ENCODE results near the gene ATF6.

The ATF6 gene

GRCh38 chr1:161731981-161732718 lies 34.0 kb upstream of the ATF6 start:
- Histone ChIP-seq H3K4me2 (ENCODE audit: insufficient read depth, low read length, poor library complexity, severe bottlenecking) (no peak overlapping the region), H2BK15ac (ENCODE audit: low read length) (no peak overlapping the region), H2BK12ac (ENCODE audit: low read length) (no peak overlapping the region), H2BK5ac (ENCODE audit: low read length) (no peak overlapping the region), H4K8ac (ENCODE audit: low read depth, low read length) (no peak overlapping the region), H3K14ac (ENCODE audit: low read length) (no peak overlapping the region), H3K4me1 (ENCODE audit: control insufficient read depth in 2 of 2, insufficient read depth in 1 of 2, low read depth in 1 of 2, low read length in 2 of 2) (no peaks in the 10 kb centered on the region), H3K9ac (ENCODE audit: low read depth, low read length, poor library complexity) (no peak overlapping the region), H4K91ac (ENCODE audit: low read depth, low read length, poor library complexity) (no peak overlapping the region), H3K23ac (ENCODE audit: low read depth, low read length, poor library complexity) (no peak overlapping the region), H3K27ac (replicated peaks; ENCODE audit: low read length) (no peak overlapping the region), H2BK120ac (ENCODE audit: low read depth, low read length) (no peak overlapping the region), H3K79me1 (ENCODE audit: low read depth, low read length) (no peaks in the 10 kb centered on the region), H3K36me3 (replicated peaks in 1 of 2; ENCODE audit: control insufficient read depth in 2 of 2, insufficient read depth in 2 of 2, low read length in 2 of 2) (no peaks in the 10 kb centered on the region), H2AK5ac (ENCODE audit: low read depth, low read length) (no peak overlapping the region), H3K4ac (ENCODE audit: low read length) (no peak overlapping the region), H3K4me3 (ENCODE audit: low read length in 2 of 2) (no peak overlapping the region), H3K27me3 (ENCODE audit: control insufficient read depth in 3 of 3, insufficient read depth in 3 of 3, low read depth in 1 of 3, low read length in 3 of 3) (peaks cover 0 to 69% (median 0%) of the 10 kb centered on the region in 3 experiments), H2AFZ (ENCODE audit: low read length) (no peak overlapping the region), H3K9me3 (replicated peaks in 1 of 2; ENCODE audit: control insufficient read depth in 2 of 2, insufficient read depth in 1 of 2, low read depth in 1 of 2, low read length in 2 of 2) (no peaks in the 10 kb centered on the region), H3K18ac (ENCODE audit: low read length) (no peak overlapping the region)
- no CpG with 5 or more reads among the region's 5 CpGs for WGBS, 2 donors (ENCODE audit: extremely low coverage in 2 of 2, insufficient read length in 2 of 2, insufficient replicate concordance in 1 of 2)
- no peak for DNase-seq (ENCODE audit: low spot score)

- no peak overlapping the region for H3K4me2 ChIP-seq (ENCODE audit: insufficient read depth, low read length, poor library complexity, severe bottlenecking)
- no CpG with 5 or more reads among the region's 1 CpG for WGBS, 2 donors (ENCODE audit: extremely low coverage in 2 of 2, insufficient read length in 2 of 2, insufficient replicate concordance in 1 of 2)
- H4K91ac ChIP-seq (ENCODE audit: low read depth, low read length, poor library complexity): no peak overlapping the region
- no peak overlapping the region for H3K4ac ChIP-seq (ENCODE audit: low read length)
- H2BK5ac ChIP-seq (ENCODE audit: low read length): no peak overlapping the region
- H4K8ac ChIP-seq (ENCODE audit: low read depth, low read length): no peak overlapping the region
- H3K27ac ChIP-seq (replicated peaks; ENCODE audit: low read length): no peak overlapping the region
- no peak overlapping the region for H3K9ac ChIP-seq (ENCODE audit: low read depth, low read length, poor library complexity)
- DNase-seq (ENCODE audit: low spot score): no peak
- no peak overlapping the region for H2BK15ac ChIP-seq (ENCODE audit: low read length)
- H3K18ac ChIP-seq (ENCODE audit: low read length): no peak overlapping the region
- H3K23ac ChIP-seq (ENCODE audit: low read depth, low read length, poor library complexity): no peak overlapping the region
- no peaks in the 10 kb centered on the region for H3K9me3 ChIP-seq (replicated peaks in 1 of 2; ENCODE audit: control insufficient read depth in 2 of 2, insufficient read depth in 1 of 2, low read depth in 1 of 2, low read length in 2 of 2)
- H3K4me1 ChIP-seq (ENCODE audit: control insufficient read depth in 2 of 2, insufficient read depth in 1 of 2, low read depth in 1 of 2, low read length in 2 of 2): no peaks in the 10 kb centered on the region
- no peak overlapping the region for H2BK12ac ChIP-seq (ENCODE audit: low read length)
- no peak overlapping the region for H2AFZ ChIP-seq (ENCODE audit: low read length)
- H2AK5ac ChIP-seq (ENCODE audit: low read depth, low read length): no peak overlapping the region
- H3K14ac ChIP-seq (ENCODE audit: low read length): no peak overlapping the region
- H3K36me3 ChIP-seq (replicated peaks in 1 of 2; ENCODE audit: control insufficient read depth in 2 of 2, insufficient read depth in 2 of 2, low read length in 2 of 2): no peaks in the 10 kb centered on the region
- peaks cover 0 to 77% (median 0%) of the 10 kb centered on the region in 3 experiments for H3K27me3 ChIP-seq (ENCODE audit: control insufficient read depth in 3 of 3, insufficient read depth in 3 of 3, low read depth in 1 of 3, low read length in 3 of 3)
- H3K4me3 ChIP-seq (ENCODE audit: low read length in 2 of 2): no peak overlapping the region
- H3K79me1 ChIP-seq (ENCODE audit: low read depth, low read length): no peaks in the 10 kb centered on the region
- no peak overlapping the region for H2BK120ac ChIP-seq (ENCODE audit: low read depth, low read length)
Observed at GRCh38 chr1:161733526-161733925, 32.6 kb upstream of the ATF6 start.

- no peaks in the 10 kb centered on the region for H3K79me1 ChIP-seq (ENCODE audit: low read depth, low read length)
- WGBS, 2 donors (ENCODE audit: extremely low coverage in 2 of 2, insufficient read length in 2 of 2, insufficient replicate concordance in 1 of 2): no CpG with 5 or more reads among the region's 3 CpGs
- no peak overlapping the region for H3K4ac ChIP-seq (ENCODE audit: low read length)
- no peaks in the 10 kb centered on the region for H3K4me1 ChIP-seq (ENCODE audit: control insufficient read depth in 2 of 2, insufficient read depth in 1 of 2, low read depth in 1 of 2, low read length in 2 of 2)
- H3K23ac ChIP-seq (ENCODE audit: low read depth, low read length, poor library complexity): no peak overlapping the region
- no peak overlapping the region for H3K4me3 ChIP-seq (ENCODE audit: low read length in 2 of 2)
- no peaks in the 10 kb centered on the region for H3K36me3 ChIP-seq (replicated peaks in 1 of 2; ENCODE audit: control insufficient read depth in 2 of 2, insufficient read depth in 2 of 2, low read length in 2 of 2)
- no peak overlapping the region for H3K4me2 ChIP-seq (ENCODE audit: insufficient read depth, low read length, poor library complexity, severe bottlenecking)
- H3K27me3 ChIP-seq (ENCODE audit: control insufficient read depth in 3 of 3, insufficient read depth in 3 of 3, low read depth in 1 of 3, low read length in 3 of 3): peaks cover 0 to 78% (median 0%) of the 10 kb centered on the region in 3 experiments
- no peak overlapping the region for H2AFZ ChIP-seq (ENCODE audit: low read length)
- H4K8ac ChIP-seq (ENCODE audit: low read depth, low read length): no peak overlapping the region
- H3K18ac ChIP-seq (ENCODE audit: low read length): no peak overlapping the region
- no peak overlapping the region for H2BK15ac ChIP-seq (ENCODE audit: low read length)
- no peak overlapping the region for H2BK12ac ChIP-seq (ENCODE audit: low read length)
- no peak for DNase-seq (ENCODE audit: low spot score)
- no peaks in the 10 kb centered on the region for H3K9me3 ChIP-seq (replicated peaks in 1 of 2; ENCODE audit: control insufficient read depth in 2 of 2, insufficient read depth in 1 of 2, low read depth in 1 of 2, low read length in 2 of 2)
- H2AK5ac ChIP-seq (ENCODE audit: low read depth, low read length): no peak overlapping the region
- H2BK120ac ChIP-seq (ENCODE audit: low read depth, low read length): no peak overlapping the region
- no peak overlapping the region for H3K27ac ChIP-seq (replicated peaks; ENCODE audit: low read length)
- H4K91ac ChIP-seq (ENCODE audit: low read depth, low read length, poor library complexity): no peak overlapping the region
- no peak overlapping the region for H3K9ac ChIP-seq (ENCODE audit: low read depth, low read length, poor library complexity)
- H2BK5ac ChIP-seq (ENCODE audit: low read length): no peak overlapping the region
- no peak overlapping the region for H3K14ac ChIP-seq (ENCODE audit: low read length)
Observed at GRCh38 chr1:161735837-161736236, 30.3 kb upstream of the ATF6 start.

- no peak overlapping the region for H2BK15ac ChIP-seq (ENCODE audit: low read length)
- no peak overlapping the region for H2BK5ac ChIP-seq (ENCODE audit: low read length)
- no peak overlapping the region for H2AFZ ChIP-seq (ENCODE audit: low read length)
- H3K4ac ChIP-seq (ENCODE audit: low read length): no peak overlapping the region
- DNase-seq (ENCODE audit: low spot score): no peak
- H3K14ac ChIP-seq (ENCODE audit: low read length): no peak overlapping the region
- peaks cover 0 to 72% (median 0%) of the 10 kb centered on the region in 3 experiments for H3K27me3 ChIP-seq (ENCODE audit: control insufficient read depth in 3 of 3, insufficient read depth in 3 of 3, low read depth in 1 of 3, low read length in 3 of 3)
- no peaks in the 10 kb centered on the region for H3K9me3 ChIP-seq (replicated peaks in 1 of 2; ENCODE audit: control insufficient read depth in 2 of 2, insufficient read depth in 1 of 2, low read depth in 1 of 2, low read length in 2 of 2)
- H3K36me3 ChIP-seq (replicated peaks in 1 of 2; ENCODE audit: control insufficient read depth in 2 of 2, insufficient read depth in 2 of 2, low read length in 2 of 2): no peaks in the 10 kb centered on the region
- no peak overlapping the region for H4K8ac ChIP-seq (ENCODE audit: low read depth, low read length)
- no peaks in the 10 kb centered on the region for H3K4me1 ChIP-seq (ENCODE audit: control insufficient read depth in 2 of 2, insufficient read depth in 1 of 2, low read depth in 1 of 2, low read length in 2 of 2)
- no peak overlapping the region for H3K9ac ChIP-seq (ENCODE audit: low read depth, low read length, poor library complexity)
- no peak overlapping the region for H3K23ac ChIP-seq (ENCODE audit: low read depth, low read length, poor library complexity)
- H2BK12ac ChIP-seq (ENCODE audit: low read length): no peak overlapping the region
- H3K4me2 ChIP-seq (ENCODE audit: insufficient read depth, low read length, poor library complexity, severe bottlenecking): no peak overlapping the region
- H2BK120ac ChIP-seq (ENCODE audit: low read depth, low read length): no peak overlapping the region
- no peak overlapping the region for H3K4me3 ChIP-seq (ENCODE audit: low read length in 2 of 2)
- H3K18ac ChIP-seq (ENCODE audit: low read length): no peak overlapping the region
- H3K27ac ChIP-seq (replicated peaks; ENCODE audit: low read length): no peak overlapping the region
- H4K91ac ChIP-seq (ENCODE audit: low read depth, low read length, poor library complexity): no peak overlapping the region
- H2AK5ac ChIP-seq (ENCODE audit: low read depth, low read length): no peak overlapping the region
- H3K79me1 ChIP-seq (ENCODE audit: low read depth, low read length): no peaks in the 10 kb centered on the region
- no CpG with 5 or more reads among the region's 4 CpGs for WGBS, 2 donors (ENCODE audit: extremely low coverage in 2 of 2, insufficient read length in 2 of 2, insufficient replicate concordance in 1 of 2)
Observed at GRCh38 chr1:161736335-161736969, 29.7 kb upstream of the ATF6 start.

All from neuronal stem cell (in vitro differentiated cells).